GM19463 (cell line): ENCODE results near the gene TAS2R43.
"Not testable (repeated sequence)": the region's sequence is repeated elsewhere in the genome, so short reads cannot be mapped to it uniquely, and the experiment has no call there.

Source experiments
- ATAC-seq: cut with Tn5 transposase; IDR thresholded peaks from one replicate; pipeline ENCODE4 v1.9.1; 2021; ENCODE audit warnings: mild to moderate bottlenecking, moderate library complexity; ENCODE audit not compliant: unreplicated experiment

Gene TAS2R43

GRCh38 chr12:11092128-11092527 lies at the start of gene TAS2R43:
TAS2R43 (minus strand) TSS chr12:11092313; CDS start chr12:11092229, 84 bp downstream.
- no peak for ATAC-seq

- ATAC-seq = no peak
These were observed 44.0 kb upstream of the TAS2R43 start for GRCh38 chr12:11136075-11136474.

- no peak for ATAC-seq
These were observed 42.2 kb upstream of the TAS2R43 start, which contains the start of gene TAS2R30 for GRCh38 chr12:11134305-11134704. TAS2R30 (minus strand) TSS chr12:11134644; CDS start chr12:11134244, 400 bp downstream.

GRCh38 chr12:11133816-11134215 lies 41.7 kb upstream of the TAS2R43 start:
- no peak for ATAC-seq

- ATAC-seq = no peak
These were observed 41.0 kb upstream of the TAS2R43 start for GRCh38 chr12:11133162-11133561.

GRCh38 chr12:11130999-11131398 lies 38.9 kb upstream of the TAS2R43 start:
- no peak for ATAC-seq

- ATAC-seq = no peak
These were observed 38.3 kb upstream of the TAS2R43 start for GRCh38 chr12:11130382-11130781.

GRCh38 chr12:11114130-11114529 lies 22.0 kb upstream of the TAS2R43 start:
- not testable (repeated sequence) for ATAC-seq

- ATAC-seq = not testable (repeated sequence)
These were observed 19.1 kb upstream of the TAS2R43 start for GRCh38 chr12:11111213-11111612.

- no peak for ATAC-seq
These were observed 16.7 kb upstream of the TAS2R43 start for GRCh38 chr12:11108862-11109261.

- no peak for ATAC-seq
These were observed 15.6 kb upstream of the TAS2R43 start for GRCh38 chr12:11107719-11108118.

GRCh38 chr12:11106288-11106687 lies 14.2 kb upstream of the TAS2R43 start:
- ATAC-seq = no peak

GRCh38 chr12:11105546-11105945 lies 13.4 kb upstream of the TAS2R43 start:
- ATAC-seq = no peak

GRCh38 chr12:11094910-11095309 lies 2.8 kb upstream of the TAS2R43 start:
- not testable (repeated sequence) for ATAC-seq

- ATAC-seq = no peak
These were observed 2.9 kb downstream of the TAS2R43 start for GRCh38 chr12:11089246-11089645.

GRCh38 chr12:11085419-11085818 lies 6.7 kb downstream of the TAS2R43 start:
- ATAC-seq = peak; percentile 89

- no peak for ATAC-seq
These were observed 10.1 kb downstream of the TAS2R43 start for GRCh38 chr12:11081987-11082386.

- no peak for ATAC-seq
These were observed 13.9 kb downstream of the TAS2R43 start for GRCh38 chr12:11078246-11078645.

- ATAC-seq = peak; percentile 66
These were observed 16.5 kb downstream of the TAS2R43 start for GRCh38 chr12:11075642-11076041.

GRCh38 chr12:11071414-11071813 lies 20.7 kb downstream of the TAS2R43 start:
- no peak for ATAC-seq

GRCh38 chr12:11070999-11071398 lies 21.1 kb downstream of the TAS2R43 start:
- no peak for ATAC-seq

- ATAC-seq = no peak
These were observed 22.2 kb downstream of the TAS2R43 start for GRCh38 chr12:11069854-11070365.

GRCh38 chr12:11067514-11067913 lies 24.6 kb downstream of the TAS2R43 start:
- no peak for ATAC-seq
